Left forelimb (tissue), 1 donor: Measurements from ENCODE around the gene TRIM14.
"Not testable (repeated sequence)": the region's sequence is repeated elsewhere in the genome, so short reads cannot be mapped to it uniquely, and the experiment has no call there.

Experiments
- DNase-seq: peaks from one replicate; pipeline ENCODE4 v3.0.0-alpha.2; 2018; ENCODE audit warnings: low spot score

TRIM14 gene

GRCh38 chr9:98108531-98109031 is 10.4 kb downstream of the TRIM14 start:
- DNase-seq: peak; percentile 30

GRCh38 chr9:98107926-98108325 is 11.1 kb downstream of the TRIM14 start:
- no peak for DNase-seq

GRCh38 chr9:98105006-98105405 is 14.0 kb downstream of the TRIM14 start:
- no peak for DNase-seq

GRCh38 chr9:98104445-98104881 is 14.6 kb downstream of the TRIM14 start:
- DNase-seq: no peak

GRCh38 chr9:98101868-98102273 is 17.2 kb downstream of the TRIM14 start:
- no peak for DNase-seq

- no peak for DNase-seq
Observed at GRCh38 chr9:98101416-98101815, 17.6 kb downstream of the TRIM14 start.

- DNase-seq: no peak
Observed at GRCh38 chr9:98100456-98100855, 18.6 kb downstream of the TRIM14 start.

- DNase-seq: no peak
Observed at GRCh38 chr9:98099898-98100297, 19.1 kb downstream of the TRIM14 start.

- DNase-seq: no peak
Observed at GRCh38 chr9:98099346-98099745, 19.7 kb downstream of the TRIM14 start.

- no peak for DNase-seq
Observed at GRCh38 chr9:98097836-98098235, 21.2 kb downstream of the TRIM14 start.

- no peak for DNase-seq
Observed at GRCh38 chr9:98096091-98096490, 22.9 kb downstream of the TRIM14 start.

GRCh38 chr9:98095401-98095800 is 23.6 kb downstream of the TRIM14 start:
- DNase-seq: no peak

- no peak for DNase-seq
Observed at GRCh38 chr9:98094851-98095250, 24.2 kb downstream of the TRIM14 start.

- no peak for DNase-seq
Observed at GRCh38 chr9:98094316-98094715, 24.7 kb downstream of the TRIM14 start.

GRCh38 chr9:98092613-98092931 is 26.4 kb downstream of the TRIM14 start:
- no peak for DNase-seq

- DNase-seq: no peak
Observed at GRCh38 chr9:98091735-98092612, 27.0 kb downstream of the TRIM14 start.

- DNase-seq: not testable (repeated sequence)
Observed at GRCh38 chr9:98090674-98091073, 28.3 kb downstream of the TRIM14 start.

GRCh38 chr9:98087420-98088354 is 31.3 kb downstream of the TRIM14 start:
- peak; percentile 72 for DNase-seq

- DNase-seq: no peak
Observed at GRCh38 chr9:98086461-98086860, 32.6 kb downstream of the TRIM14 start.

GRCh38 chr9:98085944-98086343 is 33.1 kb downstream of the TRIM14 start:
- no peak for DNase-seq

- DNase-seq: no peak
Observed at GRCh38 chr9:98085058-98085457, 34.0 kb downstream of the TRIM14 start.

- no peak for DNase-seq
Observed at GRCh38 chr9:98084396-98084795, 34.6 kb downstream of the TRIM14 start.
